ENCODE data around the gene STAT2. TPM values are rescaled to one million over a fixed set of nuclear protein-coding genes. Genes with fewer than 3 reads are reported as not detected.

The STAT2 gene
- total and polyA plus RNA-seq, 10 of the 15 experiments (the other 5 are each of a cell fraction or from before 2014, with no cell fraction given): 16.9 to 106 (median 77.9) TPM

- TF ChIP-seq NKRF (conservative IDR thresholded peaks at IDR 0.05): 0 out of 2 replicates have a peak, but pooled peaks have one; percentile 41
- TF ChIP-seq SRF (IDR thresholded peaks at IDR 0.05; ENCODE audit: low read depth in 2 of 2, low read length in 2 of 2): no peak
- TF ChIP-seq CEBPB (IDR thresholded peaks at IDR 0.05; ENCODE audit: borderline replicate concordance in 1 of 2, low read depth in 2 of 2, low read length in 2 of 2): no peak
- no peak for TF ChIP-seq ZNF217 (IDR thresholded peaks at IDR 0.05)
- no peak; the same call in 1 of the 2 replicates for TF ChIP-seq ZBED1 (IDR thresholded peaks at IDR 0.05; ENCODE audit: borderline replicate concordance)
- no peak for TF ChIP-seq MEF2B (IDR thresholded peaks at IDR 0.05; ENCODE audit: partially characterized antibody, poor library complexity, severe bottlenecking)
- TF ChIP-seq TCF12 (IDR thresholded peaks at IDR 0.05; ENCODE audit: low read depth, low read length): no peak
- TF ChIP-seq BMI1 (IDR thresholded peaks at IDR 0.05; ENCODE audit: borderline replicate concordance): peak; percentile 40
- peak; percentile 62; the same call in 1 of the 2 replicates for TF ChIP-seq TAF1 (IDR thresholded peaks at IDR 0.05; ENCODE audit: borderline replicate concordance, low read depth, low read length)
- no peak for TF ChIP-seq EP300 (IDR thresholded peaks at IDR 0.05; ENCODE audit: borderline replicate concordance in 1 of 2, control insufficient read depth in 1 of 2, low read depth in 2 of 2, low read length in 2 of 2)
- TF ChIP-seq ETV6 (conservative IDR thresholded peaks at IDR 0.05 in 1 of 2, IDR thresholded peaks at IDR 0.05 in 1 of 2; ENCODE audit: borderline replicate concordance in 1 of 2, low read depth in 1 of 2): no peak
- peak; percentile 47; the same call in 1 of the 2 replicates for TF ChIP-seq HDGF (IDR thresholded peaks at IDR 0.05)
- no peak for TF ChIP-seq HDAC6 (IDR thresholded peaks at IDR 0.05; ENCODE audit: unreplicated experiment)
- peak; percentile 22; the same call in 1 of the 2 replicates for TF ChIP-seq POLR2A (IDR thresholded peaks at IDR 0.05; ENCODE audit: low read depth, low read length)
- peak in 1 of 2 experiments; percentile 50; a peak in 1 of 3 replicates for TF ChIP-seq EGR1 (IDR thresholded peaks at IDR 0.05; ENCODE audit: borderline replicate concordance in 1 of 2, low read depth in 2 of 2, low read length in 2 of 2)
- TF ChIP-seq STAT1 (conservative IDR thresholded peaks at IDR 0.05): no peak
- no peak for TF ChIP-seq ZNF687 (IDR thresholded peaks at IDR 0.05)
- TF ChIP-seq PAX8 (IDR thresholded peaks at IDR 0.05): peak; percentile 78; the same call in 1 of the 2 replicates
- no peak for TF ChIP-seq NFYA (IDR thresholded peaks at IDR 0.05; ENCODE audit: borderline replicate concordance, low read depth, low read length)
- no peak for TF ChIP-seq RELA (IDR thresholded peaks at IDR 0.05; ENCODE audit: borderline replicate concordance, partially characterized antibody)
- no peak for TF ChIP-seq NRF1 (conservative IDR thresholded peaks at IDR 0.05; ENCODE audit: low read depth, low read length)
- TF ChIP-seq NR2C1 (IDR thresholded peaks at IDR 0.05): no peak
Observed at GRCh38 chr12:56333197-56333678, 26.7 kb downstream of the STAT2 start (continued).

Measured in GM12878 (cell line).